ENCODE data around the gene NOTCH3.
A peak's percentile ranks its signal among the peaks of the same experiment; 100 is the strongest.

The NOTCH3 gene

DNA sequence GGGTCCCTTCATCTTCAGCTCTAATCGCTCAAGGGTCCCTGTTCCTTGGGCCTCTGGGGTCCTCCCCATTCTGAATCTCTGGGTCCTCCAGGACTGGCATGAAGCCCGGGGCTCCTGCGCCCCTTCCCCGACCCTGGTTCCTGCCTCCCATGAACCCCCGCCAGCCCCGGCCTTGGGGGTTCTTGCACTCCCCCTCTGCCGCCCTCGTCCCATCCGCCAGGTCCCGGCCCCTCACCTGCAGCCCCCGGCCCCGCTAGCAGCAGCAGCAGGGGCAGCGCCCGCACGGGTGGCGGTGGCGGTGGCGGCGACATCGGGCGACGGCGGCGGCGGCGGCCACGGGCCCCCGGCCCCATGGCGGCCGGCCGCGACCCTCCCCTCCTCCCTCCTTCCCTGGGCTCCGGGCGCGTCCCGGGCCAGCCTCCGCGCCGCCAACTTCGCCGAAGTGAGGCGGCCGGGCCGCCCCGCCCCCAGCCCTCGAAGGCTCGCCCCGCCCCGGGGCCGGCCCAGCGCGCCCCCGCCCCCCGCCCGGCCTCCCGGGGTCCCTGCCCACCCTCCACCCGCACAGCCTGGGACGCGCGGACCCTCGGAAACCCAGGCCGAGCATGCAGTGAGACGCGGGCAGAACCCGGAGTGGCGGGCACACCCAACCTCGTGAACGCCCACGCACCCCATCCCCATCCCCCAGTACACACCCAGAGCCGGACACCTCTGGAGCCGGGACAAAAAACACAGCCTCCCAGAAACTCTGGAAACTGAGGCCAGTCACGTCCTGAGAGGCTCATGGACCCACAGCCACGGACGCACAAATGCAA lies at the start of gene NOTCH3:
Gene NOTCH3 (minus strand): TSS at position 443 of the 812 bp plus-strand sequence. CDS start 90 bp downstream, at position 353.
- no peak for DNase-seq (ENCODE audit: low read depth, low spot score)

DNA sequence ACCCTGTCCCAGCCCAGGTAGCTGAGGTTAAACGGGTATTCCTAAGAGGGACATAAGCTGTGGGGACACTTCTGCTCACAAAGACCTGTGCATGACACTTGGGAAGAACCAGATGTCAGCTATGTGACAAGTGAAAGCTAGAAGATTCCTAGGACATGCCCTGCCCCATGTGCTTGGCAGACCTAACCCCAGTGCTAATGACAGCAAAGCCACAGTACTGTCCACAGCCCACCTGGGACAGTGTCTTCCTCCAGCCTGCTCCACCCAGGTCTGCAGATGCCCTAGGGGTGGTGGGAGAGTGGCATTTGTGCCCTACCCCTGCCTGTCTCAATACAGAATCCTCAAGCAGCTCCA lies 49.8 kb upstream of the NOTCH3 start:
- no peak for DNase-seq (ENCODE audit: low read depth, low spot score)

DNA sequence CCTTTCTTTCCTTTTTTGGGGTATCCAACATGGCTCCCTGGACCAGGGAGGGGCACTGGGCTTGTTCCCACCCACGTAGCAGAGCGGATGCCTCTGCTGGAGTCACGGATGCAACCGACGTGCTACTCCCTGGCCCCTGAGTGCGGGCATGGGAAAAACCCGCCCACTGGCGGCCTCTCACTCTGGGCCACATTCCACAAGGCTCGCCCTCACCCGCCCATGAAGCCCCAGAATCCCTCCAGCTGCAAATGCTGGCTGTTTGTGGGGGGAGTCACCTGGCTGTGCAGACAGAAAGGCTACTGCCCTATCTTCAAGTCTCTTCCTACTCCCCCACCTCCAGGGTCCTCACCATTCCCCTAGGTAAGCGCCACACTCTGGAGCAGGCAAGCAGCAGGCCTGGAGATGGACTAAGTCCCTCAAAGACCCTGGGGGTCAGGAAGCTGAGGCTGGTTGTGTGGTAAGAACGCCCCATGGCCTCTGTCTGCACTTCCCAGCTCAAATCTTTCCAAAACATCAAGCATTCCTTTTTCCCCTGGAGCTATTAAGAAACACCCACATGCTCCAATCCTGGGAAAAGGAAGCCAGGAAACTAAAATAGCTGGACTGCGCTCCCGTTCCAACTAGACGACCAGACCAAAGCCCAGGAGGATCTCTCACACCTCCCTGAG lies 49.3 kb upstream of the NOTCH3 start:
- DNase-seq (ENCODE audit: low read depth, low spot score) = peak; percentile 34

DNA sequence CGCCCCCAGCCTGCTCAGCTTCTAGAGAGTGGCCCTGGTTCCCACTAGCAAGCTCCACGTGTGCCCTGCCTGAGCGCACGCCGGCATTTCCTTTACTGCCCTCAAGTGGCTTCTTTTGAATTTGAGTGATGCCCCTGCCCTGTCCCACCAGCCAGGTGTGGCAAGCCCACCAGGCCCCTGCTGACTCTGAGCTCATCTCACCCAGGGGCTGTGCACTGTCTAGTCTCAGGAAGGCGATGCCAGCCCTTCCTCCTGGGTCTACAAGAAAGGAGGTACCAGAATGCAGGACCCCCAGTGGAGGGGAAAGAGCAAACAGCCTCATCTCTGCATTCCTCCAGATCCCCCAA lies 48.7 kb upstream of the NOTCH3 start:
- DNase-seq (ENCODE audit: low read depth, low spot score) = no peak

DNA sequence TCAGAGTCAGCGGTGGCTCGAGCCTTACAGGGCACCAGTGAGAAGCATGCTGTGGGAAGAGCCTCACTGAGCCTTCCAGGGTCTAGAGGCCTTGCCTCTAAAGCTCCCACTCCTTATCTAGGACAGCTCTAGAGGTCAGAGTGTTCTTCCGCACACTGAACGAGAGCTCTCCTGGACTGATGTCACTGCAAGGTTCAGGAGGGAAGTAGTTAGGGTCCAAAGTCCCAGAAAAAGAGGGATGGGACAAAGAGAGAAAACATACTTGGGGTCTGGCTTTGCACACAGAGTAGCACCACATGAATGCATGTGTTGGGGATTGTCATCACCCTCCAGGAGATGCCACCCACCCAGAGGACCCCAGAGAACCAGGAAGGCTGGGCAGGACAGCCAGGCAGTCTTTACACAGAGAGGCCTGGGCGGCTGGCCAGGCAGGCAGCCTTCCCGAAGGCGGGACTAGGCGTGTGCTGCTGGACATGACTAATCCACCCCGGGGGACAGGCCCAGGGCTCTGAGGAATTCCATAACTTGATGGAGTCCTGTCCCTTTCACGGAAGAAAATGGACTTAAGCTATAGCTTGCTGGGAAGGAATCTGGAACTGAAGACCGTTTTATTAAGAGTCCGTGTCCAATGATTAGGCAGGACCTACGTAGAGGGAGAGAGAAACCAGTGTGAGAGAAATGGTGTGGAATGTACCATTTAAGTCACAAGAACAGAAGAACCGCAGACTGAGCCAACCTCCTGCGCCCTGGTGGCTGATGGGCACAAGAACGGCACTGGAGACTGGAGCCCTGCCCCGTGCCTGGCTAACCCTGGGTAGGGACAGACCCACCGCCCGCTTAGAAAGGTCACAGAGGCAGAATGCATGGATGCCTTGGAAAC lies 48.1 kb upstream of the NOTCH3 start:
- no peak for DNase-seq (ENCODE audit: low read depth, low spot score)

DNA sequence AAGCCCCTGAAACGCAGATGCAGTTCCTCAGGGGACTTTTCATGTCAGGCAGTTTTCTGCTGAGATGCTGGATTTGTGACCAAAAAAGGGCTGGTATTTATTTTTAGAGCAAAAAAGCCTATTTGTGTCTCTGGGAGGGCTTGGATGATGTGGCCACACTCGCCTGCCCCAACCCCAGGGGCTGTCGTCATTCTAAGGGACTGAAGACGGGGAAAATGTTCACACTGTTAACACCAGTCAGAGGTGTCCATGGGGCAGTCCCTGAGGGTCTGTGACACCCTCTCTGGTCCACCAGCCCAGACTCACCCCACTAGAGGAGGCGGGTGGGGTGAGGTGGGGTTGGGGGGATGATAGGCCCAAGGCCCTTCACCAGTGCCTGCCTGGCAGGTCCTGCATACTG lies 47.3 kb upstream of the NOTCH3 start:
- no peak for DNase-seq (ENCODE audit: low read depth, low spot score)

DNA sequence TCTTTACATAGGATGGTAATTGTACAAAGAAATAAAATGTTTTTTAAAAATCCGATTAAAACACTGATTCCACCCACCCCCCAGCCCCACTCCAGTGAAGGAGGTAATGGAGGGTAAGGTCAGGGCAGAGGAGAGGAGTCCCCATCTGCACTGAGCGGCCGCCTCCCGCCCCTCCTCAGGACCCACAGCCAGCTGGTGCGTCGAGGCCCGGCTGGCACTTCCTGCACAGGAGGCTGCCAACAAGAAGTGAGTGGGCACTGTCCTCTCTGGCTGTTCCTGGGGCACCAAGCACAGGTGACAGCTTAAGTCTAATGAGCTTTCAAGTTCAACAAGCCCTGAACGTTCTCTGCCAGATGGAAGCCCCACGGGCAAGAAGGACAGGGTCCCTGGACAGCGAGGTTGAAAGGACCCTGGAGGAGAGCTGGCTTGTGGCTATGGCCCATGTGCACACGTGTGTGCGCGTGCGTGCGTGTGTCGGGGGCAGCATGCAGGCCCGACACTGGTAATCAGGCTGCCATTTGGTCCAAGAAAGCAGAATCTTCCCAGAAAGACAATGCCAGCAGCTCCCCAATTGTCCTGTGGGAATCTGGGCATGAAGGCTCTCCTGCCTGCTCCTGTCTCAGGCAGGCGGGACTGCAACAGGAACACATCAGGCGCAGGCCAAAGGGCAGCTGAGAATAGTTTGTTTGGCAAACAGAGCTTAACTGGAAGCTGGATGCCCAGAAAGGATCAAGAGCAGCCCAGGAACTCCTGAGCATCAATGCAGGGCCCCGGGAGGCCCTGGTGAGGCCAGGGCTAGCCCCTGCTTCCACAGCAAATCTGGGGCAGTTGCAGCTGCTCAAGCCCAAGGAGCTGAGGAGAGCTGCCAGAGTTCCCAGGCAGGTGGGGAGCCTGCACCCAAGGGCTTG lies 46.6 kb upstream of the NOTCH3 start:
- no peak for DNase-seq (ENCODE audit: low read depth, low spot score)

DNA sequence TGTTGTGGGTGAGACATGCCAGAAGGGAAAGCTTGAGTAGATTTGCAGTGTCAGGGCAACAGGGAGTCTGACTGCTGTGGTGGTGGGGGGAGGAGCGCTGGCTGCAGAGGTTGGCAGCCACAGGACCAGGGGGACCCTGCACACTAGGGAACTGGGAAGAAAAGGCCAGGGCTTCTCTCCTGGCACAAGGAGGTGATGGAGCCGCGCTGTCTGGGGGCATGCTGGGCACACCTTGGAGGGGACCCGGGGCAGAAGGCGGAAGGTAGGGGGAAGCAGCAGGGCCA lies 45.3 kb upstream of the NOTCH3 start:
- DNase-seq (ENCODE audit: low read depth, low spot score) = no peak

DNA sequence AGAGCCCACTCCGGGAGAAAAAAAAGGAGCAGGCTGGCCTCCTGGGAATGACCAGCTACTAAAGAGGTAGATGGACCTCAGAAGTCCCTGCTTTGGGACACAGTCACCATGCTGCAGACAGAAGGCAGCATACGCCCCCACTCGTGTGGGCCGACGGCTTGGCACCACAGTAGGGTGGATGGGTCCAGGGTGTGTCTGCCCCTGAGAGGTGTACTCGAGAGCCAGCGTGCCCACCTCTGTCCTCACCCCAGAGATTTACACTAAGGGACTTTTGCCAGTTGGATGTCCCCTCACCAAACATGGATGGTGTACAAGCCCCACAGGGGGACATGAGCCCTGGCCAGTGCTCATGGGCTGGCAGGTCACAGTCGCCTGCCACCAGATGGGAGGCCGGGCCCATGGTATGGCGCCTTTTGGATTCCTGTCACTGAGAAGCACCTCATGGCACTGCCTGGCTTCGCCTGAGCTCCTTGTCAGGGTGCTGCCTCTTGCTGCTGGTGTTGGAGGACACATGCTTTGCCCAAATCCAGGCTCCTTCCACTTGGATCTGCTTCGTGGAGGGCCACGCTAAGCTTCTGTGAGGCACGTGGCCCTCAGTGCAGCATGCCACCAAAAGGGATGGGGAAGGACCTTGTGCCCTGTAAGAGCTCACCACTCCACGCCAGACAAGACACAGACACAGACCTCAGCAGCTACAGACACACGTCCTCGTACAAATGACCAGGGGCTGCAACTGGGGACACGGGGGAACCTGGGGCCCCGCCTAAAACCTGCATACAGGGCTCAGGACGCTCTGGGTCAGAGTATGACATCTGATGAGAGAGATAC lies 44.8 kb upstream of the NOTCH3 start:
- no peak for DNase-seq (ENCODE audit: low read depth, low spot score)

DNA sequence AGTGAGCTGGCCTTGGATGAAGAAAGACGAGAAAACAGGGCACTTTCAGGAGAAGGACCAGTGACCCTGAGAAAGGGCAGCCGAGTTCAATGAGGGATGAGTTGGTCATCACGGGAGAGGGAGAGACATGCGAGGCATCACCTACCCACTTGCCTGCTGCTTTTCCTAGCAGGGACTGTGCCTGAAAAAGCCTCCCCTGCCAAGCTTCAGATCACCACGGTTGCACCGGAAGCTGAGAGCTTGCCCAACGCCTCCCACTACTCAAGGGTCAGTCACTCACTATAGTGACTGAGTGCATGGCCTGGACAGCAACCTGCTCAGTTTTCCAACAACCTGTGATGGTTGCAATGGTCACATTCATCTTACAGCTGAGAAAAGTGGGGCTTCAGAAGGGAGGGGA lies 44.0 kb upstream of the NOTCH3 start:
- DNase-seq (ENCODE audit: low read depth, low spot score) = no peak

DNA sequence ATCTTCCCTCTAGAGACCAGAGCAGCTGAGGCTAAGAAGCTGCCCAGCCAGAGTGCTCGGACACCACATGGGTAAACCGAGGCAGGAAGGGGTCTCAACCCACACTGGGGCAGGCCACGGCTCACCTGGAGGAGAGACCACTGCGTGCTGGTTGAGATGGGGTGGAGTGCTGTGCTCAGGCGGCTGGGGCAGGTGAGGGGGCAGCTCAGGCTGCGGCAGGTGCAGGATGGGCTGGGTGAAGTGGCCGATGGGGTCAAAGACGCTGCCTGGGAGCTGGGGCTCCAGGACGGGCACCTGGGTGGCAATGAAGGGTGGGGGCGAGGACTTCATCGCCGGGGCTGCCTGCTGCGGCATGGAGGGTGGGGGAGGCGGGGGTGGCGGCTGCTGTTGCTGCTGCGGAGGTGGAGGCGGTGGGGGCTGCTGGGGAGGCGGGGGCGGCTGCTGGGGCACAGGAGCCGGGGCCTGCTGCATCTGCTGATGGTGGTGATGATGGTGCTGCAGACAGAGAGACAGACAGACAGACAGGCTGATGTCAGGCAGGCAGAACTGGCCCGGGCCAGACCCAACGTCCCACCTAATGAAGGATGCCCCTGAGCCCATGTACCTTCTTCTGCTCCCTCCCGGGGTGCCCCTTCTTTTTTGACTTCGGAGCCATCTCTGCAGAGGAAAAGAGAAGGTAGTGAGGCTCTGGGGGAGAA lies 43.5 kb upstream of the NOTCH3 start:
- no peak for DNase-seq (ENCODE audit: low read depth, low spot score)

DNA sequence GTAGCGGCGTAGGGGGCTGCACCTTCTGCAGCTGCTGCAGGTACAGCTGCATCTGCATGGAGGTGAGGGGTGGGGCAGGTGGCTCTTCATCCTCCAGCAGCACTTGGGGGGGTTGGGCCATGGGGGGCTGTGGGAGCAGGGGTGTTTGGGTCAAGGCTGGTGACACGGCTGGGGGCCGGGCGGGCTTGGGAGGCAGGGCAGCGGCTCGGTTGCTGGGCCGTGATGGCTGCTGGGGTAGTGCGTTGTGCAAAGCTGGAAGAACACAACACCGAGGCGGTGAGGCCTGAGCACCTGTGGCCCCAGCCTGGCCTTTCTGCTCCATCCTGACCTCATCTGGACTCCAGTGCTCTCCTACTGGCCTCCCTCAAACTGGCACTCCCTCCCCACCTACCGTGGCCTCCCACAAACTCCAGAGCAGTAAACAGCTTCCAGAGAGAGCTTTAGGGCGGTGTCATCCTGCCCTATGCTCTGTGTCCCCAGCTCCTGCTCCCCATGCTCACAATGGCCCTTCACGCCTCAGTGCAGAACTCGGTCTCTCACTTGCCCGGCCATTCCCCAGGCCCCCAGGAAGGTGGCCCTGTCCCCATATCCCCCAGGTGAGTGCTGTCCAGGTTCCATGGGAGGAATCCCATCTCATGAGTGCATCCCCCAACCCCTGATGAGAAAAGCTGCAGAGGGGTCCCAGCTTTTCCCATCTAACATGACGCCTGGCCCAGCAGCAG lies 42.6 kb upstream of the NOTCH3 start:
- DNase-seq (ENCODE audit: low read depth, low spot score) = no peak

DNA sequence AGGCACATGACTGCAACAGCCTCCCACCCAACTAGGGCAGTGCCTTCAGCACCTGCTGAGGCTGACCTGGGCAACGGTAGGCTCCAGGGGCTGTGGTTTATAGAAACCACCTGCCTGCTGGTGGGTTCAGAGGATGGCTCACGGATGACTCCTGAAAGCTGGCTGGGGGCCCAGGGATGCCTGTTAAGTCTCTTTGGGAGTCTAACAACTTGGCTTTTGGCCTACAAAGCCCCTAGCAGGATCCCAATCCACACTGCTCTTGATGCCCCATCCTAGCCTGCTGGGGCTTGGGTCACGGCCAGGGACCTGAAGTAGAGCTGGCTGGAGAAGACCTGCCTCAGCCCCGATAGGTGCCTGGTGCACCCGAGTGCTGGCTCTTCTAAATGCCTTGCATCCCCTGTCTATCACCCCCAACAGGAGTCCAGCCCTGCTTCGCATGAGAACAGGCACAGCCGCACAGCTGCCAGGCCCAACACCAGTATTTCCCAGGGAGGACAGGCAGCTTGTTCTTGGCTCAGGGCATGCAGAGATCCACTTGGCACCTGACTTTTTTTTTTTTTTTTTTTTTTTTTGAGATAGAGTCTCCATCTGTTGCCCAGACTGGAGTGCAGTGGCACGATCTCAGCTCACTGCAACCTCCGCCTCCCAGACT lies 40.6 kb upstream of the NOTCH3 start:
- no peak for DNase-seq (ENCODE audit: low read depth, low spot score)

DNA sequence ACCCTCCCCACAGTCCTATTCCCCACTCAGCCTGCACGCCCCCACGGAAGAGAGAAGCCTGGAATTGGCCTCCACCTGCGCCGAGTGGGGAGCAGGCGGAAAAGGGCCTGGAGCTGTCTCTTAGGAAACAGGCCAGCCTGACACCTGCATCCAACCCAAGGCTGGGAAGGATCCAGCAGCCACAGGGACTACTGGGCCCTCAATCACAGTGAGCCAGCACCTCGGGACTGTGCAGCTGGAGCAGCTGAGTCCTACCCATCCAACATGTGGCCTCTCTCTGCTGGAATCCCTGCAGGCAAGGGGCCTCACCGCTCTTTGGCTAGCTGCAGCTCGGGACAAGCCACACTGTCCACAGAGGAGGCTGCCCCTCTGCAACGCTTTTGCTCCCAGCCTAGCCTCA lies 39.7 kb upstream of the NOTCH3 start:
- DNase-seq (ENCODE audit: low read depth, low spot score) = no peak

DNA sequence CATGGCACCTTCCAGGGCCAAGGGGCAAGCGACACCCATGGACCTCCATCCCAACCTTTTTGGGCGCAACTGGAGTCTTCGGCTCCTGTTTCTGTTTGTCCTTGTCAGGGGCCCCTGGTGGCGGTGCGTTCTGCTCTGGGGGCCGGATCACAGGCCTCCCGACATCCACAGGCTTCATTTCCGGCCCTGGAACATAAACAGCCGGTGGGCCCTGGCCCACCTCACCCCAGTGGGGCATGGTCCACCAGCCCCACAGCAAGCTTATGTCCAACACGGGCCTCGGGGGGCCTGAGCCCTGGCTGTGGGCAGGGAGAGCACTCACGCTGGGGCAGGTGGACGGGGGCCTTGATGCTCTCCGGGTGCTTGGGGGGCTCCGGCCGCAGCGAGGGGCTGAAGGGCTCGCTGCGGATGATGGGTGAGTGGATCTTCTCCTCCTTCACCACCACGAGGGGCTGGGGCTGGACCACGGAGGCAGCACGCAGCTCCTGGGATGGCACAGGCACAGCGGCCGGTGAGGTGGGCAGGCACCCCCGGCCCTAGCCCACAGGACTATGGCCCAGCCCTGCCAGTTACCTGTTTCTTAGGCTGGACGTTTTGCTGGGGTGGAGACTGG lies 38.6 kb upstream of the NOTCH3 start:
- DNase-seq (ENCODE audit: low read depth, low spot score) = no peak

DNA sequence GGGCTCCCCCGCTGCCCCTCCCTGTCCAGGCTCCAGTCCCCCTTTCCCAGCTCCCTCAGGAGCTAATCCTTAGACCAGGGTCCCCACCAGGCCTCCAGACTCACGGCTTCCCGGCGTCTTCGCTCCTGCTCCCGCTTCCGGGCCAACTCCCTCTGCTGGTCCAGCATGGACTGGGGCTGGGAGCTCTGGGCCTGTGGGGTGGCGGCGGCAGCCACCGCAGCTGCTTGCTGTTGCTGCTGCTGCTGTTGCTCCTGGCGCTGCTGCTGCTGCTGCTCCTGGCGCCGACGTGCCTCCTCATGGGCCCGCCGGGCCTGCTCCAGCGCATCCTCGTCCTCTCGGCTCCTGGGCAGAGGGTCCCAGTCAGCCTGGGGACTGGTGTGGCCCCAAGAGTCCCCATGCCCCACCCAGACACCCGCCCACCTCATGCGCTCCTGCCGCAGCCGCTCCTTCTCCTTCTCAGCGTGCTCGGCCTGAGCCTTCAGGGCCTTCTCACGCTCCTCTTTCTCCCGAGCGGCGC lies 37.9 kb upstream of the NOTCH3 start:
- DNase-seq (ENCODE audit: low read depth, low spot score) = peak; percentile 30

DNA sequence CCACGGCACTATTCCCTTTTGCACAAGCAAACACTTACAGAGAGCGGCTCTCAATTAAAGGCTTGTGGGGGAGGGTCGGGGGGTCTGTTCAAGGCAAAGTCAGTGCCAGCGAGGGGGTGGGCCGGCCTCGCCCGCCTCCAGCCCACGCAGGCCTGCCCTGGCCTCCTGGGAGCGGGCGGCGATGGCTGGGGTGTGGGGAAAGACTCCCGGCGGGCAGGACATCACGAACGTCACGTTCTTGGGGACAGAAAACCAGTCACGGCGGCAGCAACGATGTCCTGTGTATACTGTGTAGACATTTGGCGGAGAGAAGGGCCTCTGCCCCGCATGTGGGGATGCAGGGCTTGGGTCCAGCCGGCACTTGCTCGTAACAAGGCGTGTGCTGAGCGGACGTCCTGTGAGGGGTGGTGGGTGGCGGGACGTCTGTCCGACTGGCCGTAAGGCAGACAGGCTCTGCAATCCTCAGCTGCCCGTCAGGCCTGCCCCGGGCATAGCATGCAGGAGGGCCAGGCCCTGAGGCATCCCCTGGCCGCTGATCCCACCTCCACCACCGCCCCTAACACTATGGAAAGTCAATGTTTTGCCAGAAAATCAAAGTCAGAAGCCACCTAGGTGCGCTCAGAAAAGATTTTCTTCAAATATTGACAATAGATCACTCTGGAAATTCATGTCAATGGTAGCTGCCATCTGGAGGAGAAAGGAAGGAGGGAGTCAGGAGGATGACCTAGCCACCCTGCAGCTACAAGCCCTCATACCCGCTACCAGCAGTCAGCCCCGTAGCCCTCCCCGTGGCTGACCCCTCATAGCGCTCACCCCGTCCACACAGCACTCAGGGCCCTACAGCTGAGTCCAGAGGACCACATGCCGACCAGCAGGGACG lies 37.2 kb upstream of the NOTCH3 start:
- no peak for DNase-seq (ENCODE audit: low read depth, low spot score)
